ENCODE results near the gene NANOGP8.

The NANOGP8 gene

GRCh38 chr15:35060591-35060990 lies 24.5 kb downstream of the NANOGP8 start:
- DNase-seq (ENCODE audit: low read depth in 2 of 2): no peak

GRCh38 chr15:35058534-35059054 lies 26.5 kb downstream of the NANOGP8 start:
- DNase-seq (ENCODE audit: low read depth in 2 of 2): no peak

DNA sequence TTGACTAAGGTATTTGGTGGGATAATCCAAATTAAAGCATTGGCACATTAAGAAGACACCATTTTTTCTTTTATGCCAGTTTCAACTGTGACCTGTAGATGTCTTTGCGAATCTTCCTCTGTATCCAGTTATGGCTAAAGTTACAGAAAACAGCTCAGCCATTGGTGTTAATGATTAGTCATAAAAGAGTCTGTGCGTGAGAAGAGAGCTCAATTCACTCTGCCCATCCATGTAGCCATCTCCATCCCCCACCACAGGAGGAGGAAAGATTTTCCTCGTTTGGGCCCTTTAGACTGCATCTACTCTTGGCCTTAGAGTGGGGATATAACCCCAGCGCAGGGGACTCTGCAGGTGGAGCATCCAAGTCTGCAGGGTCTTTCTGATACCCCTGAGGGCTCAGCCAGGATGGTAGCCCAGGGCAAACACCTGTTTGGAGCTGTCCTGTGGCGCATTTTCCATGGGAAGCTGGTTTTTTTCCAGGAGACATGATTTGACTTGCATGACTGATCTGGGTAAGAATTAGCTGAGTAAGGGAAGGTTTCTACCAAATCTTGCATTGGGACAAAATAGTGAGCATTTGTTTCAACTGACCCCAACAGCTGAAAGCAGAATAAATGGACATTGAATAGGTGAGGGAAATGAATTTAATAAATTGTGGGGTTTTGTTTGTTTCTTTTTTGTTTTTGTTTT lies 29.5 kb downstream of the NANOGP8 start:
- no peak for DNase-seq (ENCODE audit: low read depth in 2 of 2)

- no peak for DNase-seq (ENCODE audit: low read depth in 2 of 2)
These were observed 30.7 kb downstream of the NANOGP8 start for GRCh38 chr15:35054380-35054779.

DNA sequence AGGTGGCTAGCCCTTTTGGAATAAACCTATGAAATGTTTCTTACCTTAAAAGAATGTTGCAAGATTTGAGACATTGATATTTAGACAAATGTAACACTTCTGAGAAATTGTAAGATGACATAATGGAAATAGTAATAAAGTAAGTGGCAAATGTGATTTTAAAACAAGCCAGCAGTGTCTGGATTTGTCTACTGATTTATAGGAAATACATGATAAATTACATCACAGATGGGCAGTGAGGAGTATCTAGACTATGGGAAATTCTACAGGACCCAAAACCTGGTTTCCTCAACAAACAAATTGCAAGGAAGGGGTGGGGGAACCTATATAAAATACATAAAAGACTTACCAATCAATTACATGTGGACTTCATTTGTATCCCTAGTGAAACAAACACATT lies 37.1 kb downstream of the NANOGP8 start:
- no peak for DNase-seq (ENCODE audit: low read depth in 2 of 2)

GRCh38 chr15:35047528-35047927 lies 37.6 kb downstream of the NANOGP8 start:
- DNase-seq (ENCODE audit: low read depth in 2 of 2): no peak

- DNase-seq (ENCODE audit: low read depth in 2 of 2): no peak
These were observed 41.6 kb downstream of the NANOGP8 start for GRCh38 chr15:35043373-35044095.

DNA sequence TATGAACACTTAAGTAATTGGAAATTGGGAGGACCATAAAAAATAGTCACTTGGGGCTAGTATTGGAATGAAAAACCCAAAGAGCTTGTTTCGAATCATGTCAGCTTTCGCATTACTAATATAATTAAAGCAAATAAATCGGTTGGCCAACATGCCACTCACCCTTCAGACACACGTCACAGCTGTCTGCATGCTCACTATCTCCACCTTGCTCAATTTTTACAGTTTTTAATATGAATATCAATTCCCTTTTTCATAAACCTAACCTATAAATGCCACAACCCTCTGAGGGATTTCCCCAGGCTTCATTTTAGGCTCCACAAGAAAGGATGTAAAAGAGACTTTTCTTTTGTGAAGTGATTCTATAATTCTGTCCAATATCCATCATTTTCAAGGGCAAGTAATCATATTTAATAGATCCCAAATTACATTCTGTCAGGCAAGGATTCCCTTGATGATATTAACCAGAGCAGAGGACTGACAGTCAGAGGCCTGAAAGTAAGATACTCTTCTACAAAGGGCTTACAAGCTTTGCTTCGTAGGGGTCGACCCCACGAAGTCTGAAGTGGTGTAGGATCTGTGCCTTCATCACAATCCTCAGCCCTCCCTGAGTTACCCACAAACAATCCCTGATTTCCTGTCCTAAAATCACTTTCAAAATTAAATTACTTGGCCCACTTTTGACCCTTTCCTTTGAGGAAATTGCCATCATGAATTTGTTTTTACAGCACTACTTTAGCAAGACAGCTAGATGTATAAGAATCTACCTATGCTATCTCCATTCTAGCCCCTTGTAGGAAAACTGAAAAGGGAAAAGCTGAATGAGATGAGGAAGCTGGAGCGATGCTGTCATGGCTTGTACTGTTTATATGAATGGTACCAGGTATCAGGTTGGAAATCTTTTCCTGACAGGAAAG lies 44.5 kb downstream of the NANOGP8 start:
- no peak for DNase-seq (ENCODE audit: low read depth in 2 of 2)

GRCh38 chr15:35038626-35039451 lies 46.3 kb downstream of the NANOGP8 start:
- DNase-seq (ENCODE audit: low read depth in 2 of 2): no peak

All from stimulated activated CD8-positive, alpha-beta memory T cell treated with anti-CD3 and anti-CD28 coated beads, Interleukin-2, amount 100 ng/mL, for 1 hour (primary cell).